HCT116 (cell line): ENCODE data around the gene WDR4. TPM values are rescaled to one million over a fixed set of nuclear protein-coding genes. Genes with fewer than 3 reads are reported as not detected.
"Not testable (repeated sequence)": the region's sequence is repeated elsewhere in the genome, so short reads cannot be mapped to it uniquely, and the experiment has no call there.

Source experiments
- ATAC-seq: fragments of 200-7000 bp; cut with Tn5 transposase; 2 replicates; pipeline ENCODE4 v1.9.1; 2020; ENCODE audit warnings: mild to moderate bottlenecking, moderate library complexity
- BruUV-seq: library from RNA; stranded (reverse); fragments of 400-500 nt; replicated peaks from 2 replicates; lab custom pipeline; 2021; lab: Mats Ljungman, UMichigan
- CTCF ChIA-PET: fragments of 300-600 bp; sonication (Branson Sonifier 250); formaldehyde crosslinking; loops from one replicate; lab custom pipeline; 2021; ENCODE audit warnings: antibody characterized with exemption; lab: Charles Lee
- POLR2A ChIA-PET: fragments of 300-600, 350-600 bp; sonication (Branson Sonifier 250); formaldehyde crosslinking; loops from one replicate; lab custom pipeline; 2021; ENCODE audit warnings: antibody characterized with exemption; lab: Charles Lee
- RAD21 ChIA-PET, 2 experiments: fragments of 300-600 bp; sonication (Branson Sonifier 250); formaldehyde crosslinking; loops; one replicate each; lab custom pipeline; 2023; ENCODE audit warnings: low total read pairs in 2 of 2; ENCODE audit not compliant: uncharacterized antibody in 2 of 2, unreplicated experiment in 2 of 2, low non-redundant PET in 1 of 2; lab: Charles Lee
- DNase-seq: peaks from one replicate; pipeline ENCODE4 v3.0.0-alpha.2; 2010; ENCODE audit warnings: low read depth, low spot score
- H2AFZ ChIP-seq: fragments of 200-600 bp; shearing (Covaris generic), sonication (generic); 2 replicates; pipeline ENCODE4 v1.6.1; 2017; ENCODE audit warnings: low read depth, mixed run types, mixed read lengths, antibody characterized with exemption, low read length; ENCODE audit not compliant: poor library complexity, severe bottlenecking
- H3K27ac ChIP-seq: 2 replicates; pipeline ENCODE4 v1.5.1; 2012; ENCODE audit warnings: low read depth, low read length
- H3K27me3 ChIP-seq: fragments of 200-600 bp; sonication (generic); 2 replicates; pipeline ENCODE4 v1.6.1; 2016; ENCODE audit warnings: mixed run types, low read length, mixed read lengths; ENCODE audit not compliant: insufficient read depth
- H3K36me3 ChIP-seq, 2 experiments: fragments of 200-500 bp in 1 of 2; fragments of 200-600 bp in 1 of 2; sonication (Bioruptor generic) in 1 of 2; sonication (generic) in 1 of 2; 2 replicates each; pipeline versions ENCODE4 v1.5.1 to v1.6.1; 2014 to 2016; ENCODE audit warnings: low read length in 2 of 2, inconsistent platforms in 1 of 2, mixed read lengths in 1 of 2, mixed run types in 1 of 2; ENCODE audit not compliant: insufficient read depth in 2 of 2, control insufficient read depth in 1 of 2
- H3K4me1 ChIP-seq, 2 experiments: fragments of 200-600 bp in 1 of 2; sonication (generic) in 1 of 2; 2 replicates each; pipeline versions ENCODE4 v1.5.1 to v1.6.1; 2012 to 2017; ENCODE audit warnings: low read length in 2 of 2, inconsistent platforms in 1 of 2, mild to moderate bottlenecking in 1 of 2, mixed read lengths in 1 of 2, mixed run types in 1 of 2, moderate library complexity in 1 of 2; ENCODE audit not compliant: insufficient read depth in 2 of 2, control insufficient read depth in 1 of 2
- H3K4me2 ChIP-seq: fragments of 200-600 bp; sonication (generic); 2 replicates; pipeline ENCODE4 v1.6.1; 2017; ENCODE audit warnings: mixed run types, low read length, mixed read lengths
- H3K4me3 ChIP-seq, 2 experiments: fragments of 200-600 bp in 1 of 2; sonication (generic) in 1 of 2; replicated peaks in 1 of 2; 2 replicates each; pipeline ENCODE4 v1.5.1; 2011 to 2016; ENCODE audit warnings: low read length in 2 of 2, control low read depth in 1 of 2, low read depth in 1 of 2, mild to moderate bottlenecking in 1 of 2, mixed read lengths in 1 of 2, mixed run types in 1 of 2
- H3K79me2 ChIP-seq: fragments of 200-600 bp; sonication (generic); 2 replicates; pipeline ENCODE4 v1.6.1; 2017; ENCODE audit warnings: mild to moderate bottlenecking, mixed run types, low read length, moderate library complexity, mixed read lengths; ENCODE audit not compliant: insufficient read depth
- H3K9ac ChIP-seq: fragments of 200-600 bp; sonication (generic); 2 replicates; pipeline ENCODE4 v1.6.1; 2016; ENCODE audit warnings: low read length, mixed read lengths
- H3K9me2 ChIP-seq: fragments of 200-600 bp; sonication (generic), shearing (Covaris generic); 2 replicates; pipeline ENCODE4 v1.6.1; 2017; ENCODE audit warnings: mixed run types, mild to moderate bottlenecking, moderate library complexity; ENCODE audit not compliant: insufficient read depth
- H3K9me3 ChIP-seq, 2 experiments: fragments of 200-500 bp in 1 of 2; fragments of 200-600 bp in 1 of 2; sonication (Bioruptor generic) in 1 of 2; sonication (generic) in 1 of 2; 2 replicates each; pipeline ENCODE4 v1.6.1; 2014 to 2017; ENCODE audit warnings: low read length in 2 of 2, mixed read lengths in 2 of 2, inconsistent platforms in 1 of 2, low read depth in 1 of 2, mild to moderate bottlenecking in 1 of 2, mixed run types in 1 of 2, moderate library complexity in 1 of 2; ENCODE audit not compliant: control insufficient read depth in 1 of 2, insufficient read depth in 1 of 2
- H4K20me1 ChIP-seq: fragments of 200-600 bp; sonication (generic), shearing (Covaris generic); 2 replicates; pipeline ENCODE4 v1.6.1; 2017; ENCODE audit warnings: mixed run types, mild to moderate bottlenecking, moderate library complexity; ENCODE audit not compliant: insufficient read depth
- CEBPB ChIP-seq: IDR thresholded peaks from 2 replicates; pipeline ENCODE4 v1.6.1; 2012; ENCODE audit warnings: low read depth
- ELF1 ChIP-seq: IDR thresholded peaks from 2 replicates; pipeline ENCODE4 v1.6.1; 2012; ENCODE audit warnings: low read depth, borderline replicate concordance
- EZH2 ChIP-seq: fragments of 200-600 bp; sonication (generic); IDR thresholded peaks from 2 replicates; pipeline ENCODE4 v1.6.1; 2017; ENCODE audit warnings: antibody characterized with exemption, mixed run types
- SP1 ChIP-seq: IDR thresholded peaks from 2 replicates; pipeline ENCODE4 v1.6.1; 2012; ENCODE audit warnings: low read depth
- SRF ChIP-seq: IDR thresholded peaks from 2 replicates; pipeline ENCODE4 v1.6.1; 2012; ENCODE audit warnings: low read depth
- TCF7L2 ChIP-seq: IDR thresholded peaks from 2 replicates; pipeline ENCODE4 v1.7.0; 2011; ENCODE audit warnings: borderline replicate concordance, inconsistent platforms; ENCODE audit not compliant: insufficient read depth, insufficient read length; ENCODE audit errors: extremely low read depth
- YY1 ChIP-seq: IDR thresholded peaks from 2 replicates; pipeline ENCODE4 v1.6.1; 2011; ENCODE audit warnings: low read length, low read depth, moderate library complexity, mild to moderate bottlenecking; ENCODE audit not compliant: insufficient replicate concordance; ENCODE audit errors: extremely low read depth
- intact Hi-C: fragments of 100-400 bp; cut with micrococcal nuclease; formaldehyde crosslinking; loops from 2 replicates; pipeline ENCODE4 v1.10.0; 2022
- total RNA-seq: library from RNA; stranded (reverse); gene quantifications from one replicate; pipeline ENCODE4 v1.2.1, GENCODE V29; 2021; ENCODE audit not compliant: unreplicated experiment

The WDR4 gene
- total RNA-seq, 1 experiment from 2014 or later, result 34.8 TPM

- TF ChIP-seq YY1 (peak; percentile 83), TCF7L2 (peak; percentile 36), ELF1 (no peak), SP1 (no peak), SRF (no peak), CEBPB (no peak), EZH2 (no peak)
- TF ChIP-seq, all 23 proteins: peak for 5
Measured at GRCh38 chr21:42878993-42879787, at the start of gene WDR4 (continued).

- DNase-seq, ATAC-seq, H3K27me3 ChIP-seq, H3K9me2 ChIP-seq, intact Hi-C loops, H3K36me3 ChIP-seq, RAD21 ChIA-PET, H3K4me2 ChIP-seq, H3K27ac ChIP-seq, BruUV-seq, H3K79me2 ChIP-seq, H2AFZ ChIP-seq, H3K9me3 ChIP-seq, H3K9ac ChIP-seq, CTCF ChIA-PET, H3K4me3 ChIP-seq, H4K20me1 ChIP-seq: not testable (repeated sequence)
- H3K4me1 ChIP-seq, result peaks cover 7 to 13% of the 10 kb centered on the region in 2 experiments; a peak in 3 of 4 replicates
- POLR2A ChIA-PET, result interaction anchor here (1.5 kb wide), 1 partner anchor 28 kb away, joined by 3 read pairs; no protein-coding TSS in a partner anchor
Measured at GRCh38 chr21:42927474-42928200, 48.3 kb upstream of the WDR4 start.
